Thoracic aorta (tissue), 2 donors: Measurements from ENCODE around the gene ZMYND11. TPM values are rescaled to one million over a fixed set of nuclear protein-coding genes. Genes with fewer than 3 reads are reported as not detected.

Experiments used
- ATAC-seq: fragments of 150-250 bp; one replicate; pipeline ENCODE4 v1.8.0; 2017; ENCODE audit warnings: low read depth; ENCODE audit not compliant: insufficient number of reproducible peaks, low FRiP score
- DNase-seq: peaks from one replicate; pipeline ENCODE4 v3.0.0-alpha.2; 2020; ENCODE audit warnings: low spot score
- H3K27ac ChIP-seq, 2 donors: fragments of 200-600 bp; sonication (generic); 1 replicate in 1 of 2; 2 replicates in 1 of 2; pipeline ENCODE4 v1.5.1; 2016; ENCODE audit warnings: mild to moderate bottlenecking in 2 of 2, moderate library complexity in 2 of 2
- H3K27me3 ChIP-seq: fragments of 200-600 bp; sonication (generic); replicated peaks from 2 replicates; pipeline ENCODE4 v1.6.0; 2016; ENCODE audit warnings: mild to moderate bottlenecking; ENCODE audit not compliant: insufficient read depth
- H3K36me3 ChIP-seq: fragments of 200-600 bp; sonication (generic); one replicate; pipeline ENCODE4 v1.5.1; 2016
- H3K4me1 ChIP-seq, 2 donors: fragments of 200-600 bp; sonication (generic); 1 replicate in 1 of 2; 2 replicates in 1 of 2; pipeline versions ENCODE4 v1.5.1 to v1.6.0; 2016; ENCODE audit warnings: low read depth in 2 of 2, mild to moderate bottlenecking in 1 of 2; ENCODE audit not compliant: control insufficient read depth in 1 of 2
- H3K4me3 ChIP-seq: fragments of 200-600 bp; sonication (generic); 2 replicates; pipeline ENCODE4 v1.5.1; 2016; ENCODE audit warnings: mild to moderate bottlenecking
- H3K9me3 ChIP-seq: fragments of 200-600 bp; sonication (generic); 2 replicates; pipeline ENCODE4 v1.5.1; 2016
- total RNA-seq, 2 donors: library from RNA; depleted of rRNA; stranded (reverse); fragments of >200 nt; gene quantifications; one replicate each; pipeline versions ENCODE4 v1.1.0 to v1.2.3, GENCODE V29; 2016
- TF ChIP-seq, protein P1 (sequence below): fragments of 200-600 bp; sonication (generic); IDR thresholded peaks from one replicate; pipeline ENCODE4 v1.5.1; 2019; ENCODE audit warnings: antibody characterized with exemption

The ZMYND11 gene
- total RNA-seq, 2 donors from 2014 or later: 56.9 to 103 TPM

DNA sequence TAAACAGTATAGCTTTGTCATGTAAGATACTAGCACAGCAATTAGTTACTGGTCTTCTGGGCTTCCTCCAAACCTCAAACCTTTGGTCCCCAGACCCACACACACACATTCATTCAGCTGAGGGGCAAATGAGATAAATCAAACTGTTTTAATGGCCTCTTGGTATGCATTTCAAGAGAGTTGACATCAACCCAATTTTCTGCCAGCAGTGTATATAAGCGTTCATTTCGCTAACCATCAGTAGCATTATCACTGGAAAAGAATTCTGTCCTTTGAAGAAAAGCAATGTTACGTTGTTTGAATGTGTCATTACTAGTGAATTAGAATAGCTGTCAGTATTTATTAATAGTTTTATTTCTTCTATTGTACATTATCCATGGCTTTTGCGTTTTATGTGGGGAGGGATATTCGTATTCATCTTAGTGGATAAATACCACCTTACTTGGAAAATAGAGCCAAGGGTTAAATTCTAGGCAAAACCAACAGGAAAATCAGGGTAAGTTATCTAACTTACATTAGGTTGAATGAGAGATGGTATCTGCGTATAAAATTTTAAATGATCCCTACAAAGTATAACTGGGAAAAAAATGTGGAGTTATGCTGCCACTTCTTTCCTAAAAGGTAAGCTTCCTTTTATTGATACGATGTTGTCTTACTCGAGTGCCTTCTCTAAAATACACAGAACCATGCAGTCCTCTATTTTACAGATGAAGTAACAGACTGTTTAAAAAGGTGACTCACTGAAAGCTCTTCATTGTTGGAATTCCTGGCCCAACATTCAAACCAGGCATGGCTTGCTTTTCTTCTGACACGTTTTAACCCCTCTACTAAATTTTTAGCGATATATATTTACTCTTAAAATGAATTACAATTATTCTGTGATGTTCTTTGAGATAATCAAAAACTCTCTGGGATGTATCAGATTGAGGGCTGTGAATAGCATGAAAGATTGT lies 2.0 kb upstream of the ZMYND11 start:
- peak overlapping the region in 1 of 2 donors; percentile 94 for H3K27ac ChIP-seq
- ATAC-seq: no peak

DNA sequence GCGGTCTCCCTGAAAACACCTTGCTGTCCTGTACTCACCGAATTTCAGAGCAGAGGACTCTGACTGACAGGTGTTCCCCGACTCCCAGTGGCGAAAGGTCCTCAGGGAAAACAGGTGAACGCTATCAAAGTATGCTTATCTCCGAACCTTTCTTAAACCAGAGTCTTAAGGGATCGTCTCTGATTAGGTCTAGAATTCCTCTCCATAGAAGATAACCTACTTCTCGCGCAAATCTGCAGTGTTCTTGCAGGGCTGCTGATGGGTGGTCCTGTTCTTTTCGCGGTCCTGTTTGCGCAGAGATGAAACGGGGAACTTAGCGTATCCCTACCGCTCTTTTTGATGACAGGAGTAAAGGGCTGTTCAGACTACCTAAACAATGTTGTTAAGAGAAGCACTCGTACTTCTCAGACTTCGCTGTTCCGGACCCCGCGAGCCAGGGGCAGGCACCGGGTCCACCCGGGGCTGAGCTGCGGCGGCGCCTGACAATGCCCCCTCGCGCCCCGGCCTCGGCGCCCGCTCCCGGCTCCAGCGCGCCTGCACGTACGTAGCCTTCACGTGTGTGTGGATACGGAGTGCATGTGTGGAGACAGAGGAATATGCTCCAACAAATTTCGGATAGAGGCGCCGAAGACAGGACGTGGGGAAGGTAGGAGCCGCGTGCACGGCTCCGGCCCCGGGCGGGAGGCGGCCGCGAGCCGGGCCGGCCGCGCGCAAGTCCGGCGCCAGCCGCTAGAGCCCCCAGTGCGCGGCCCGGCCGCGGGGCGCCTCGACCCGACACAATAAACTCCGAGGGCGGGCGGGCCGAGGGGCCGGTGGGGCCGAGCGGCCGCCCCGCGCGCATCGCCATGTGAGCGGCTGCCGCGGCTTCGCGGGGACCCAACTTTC lies 766 bp upstream of the ZMYND11 start:
- ATAC-seq (peak; percentile 1), DNase-seq (no peak)
- Histone ChIP-seq H3K36me3 (no peaks in the 10 kb centered on the region), H3K4me3 (peak overlapping the region; percentile 74), H3K27me3 (no peaks in the 10 kb centered on the region), H3K27ac (peak overlapping the region; percentile 94 to 95), H3K9me3 (no peaks in the 10 kb centered on the region), H3K4me1 (peaks cover 16 to 35% of the 10 kb centered on the region in 2 donors)
- TF ChIP-seq, protein P1, sequence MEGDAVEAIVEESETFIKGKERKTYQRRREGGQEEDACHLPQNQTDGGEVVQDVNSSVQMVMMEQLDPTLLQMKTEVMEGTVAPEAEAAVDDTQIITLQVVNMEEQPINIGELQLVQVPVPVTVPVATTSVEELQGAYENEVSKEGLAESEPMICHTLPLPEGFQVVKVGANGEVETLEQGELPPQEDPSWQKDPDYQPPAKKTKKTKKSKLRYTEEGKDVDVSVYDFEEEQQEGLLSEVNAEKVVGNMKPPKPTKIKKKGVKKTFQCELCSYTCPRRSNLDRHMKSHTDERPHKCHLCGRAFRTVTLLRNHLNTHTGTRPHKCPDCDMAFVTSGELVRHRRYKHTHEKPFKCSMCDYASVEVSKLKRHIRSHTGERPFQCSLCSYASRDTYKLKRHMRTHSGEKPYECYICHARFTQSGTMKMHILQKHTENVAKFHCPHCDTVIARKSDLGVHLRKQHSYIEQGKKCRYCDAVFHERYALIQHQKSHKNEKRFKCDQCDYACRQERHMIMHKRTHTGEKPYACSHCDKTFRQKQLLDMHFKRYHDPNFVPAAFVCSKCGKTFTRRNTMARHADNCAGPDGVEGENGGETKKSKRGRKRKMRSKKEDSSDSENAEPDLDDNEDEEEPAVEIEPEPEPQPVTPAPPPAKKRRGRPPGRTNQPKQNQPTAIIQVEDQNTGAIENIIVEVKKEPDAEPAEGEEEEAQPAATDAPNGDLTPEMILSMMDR: no peak

More for the DNA sequence above, 2.0 kb upstream of the ZMYND11 start:
- no peaks in the 10 kb centered on the region for H3K36me3 ChIP-seq
- DNase-seq: no peak
- H3K27me3 ChIP-seq: no peaks in the 10 kb centered on the region
- H3K4me1 ChIP-seq: peaks cover 16 to 35% of the 10 kb centered on the region in 2 donors
- TF ChIP-seq, protein P1: no peak
- no peaks in the 10 kb centered on the region for H3K9me3 ChIP-seq
- peak overlapping the region; percentile 74 for H3K4me3 ChIP-seq

DNA sequence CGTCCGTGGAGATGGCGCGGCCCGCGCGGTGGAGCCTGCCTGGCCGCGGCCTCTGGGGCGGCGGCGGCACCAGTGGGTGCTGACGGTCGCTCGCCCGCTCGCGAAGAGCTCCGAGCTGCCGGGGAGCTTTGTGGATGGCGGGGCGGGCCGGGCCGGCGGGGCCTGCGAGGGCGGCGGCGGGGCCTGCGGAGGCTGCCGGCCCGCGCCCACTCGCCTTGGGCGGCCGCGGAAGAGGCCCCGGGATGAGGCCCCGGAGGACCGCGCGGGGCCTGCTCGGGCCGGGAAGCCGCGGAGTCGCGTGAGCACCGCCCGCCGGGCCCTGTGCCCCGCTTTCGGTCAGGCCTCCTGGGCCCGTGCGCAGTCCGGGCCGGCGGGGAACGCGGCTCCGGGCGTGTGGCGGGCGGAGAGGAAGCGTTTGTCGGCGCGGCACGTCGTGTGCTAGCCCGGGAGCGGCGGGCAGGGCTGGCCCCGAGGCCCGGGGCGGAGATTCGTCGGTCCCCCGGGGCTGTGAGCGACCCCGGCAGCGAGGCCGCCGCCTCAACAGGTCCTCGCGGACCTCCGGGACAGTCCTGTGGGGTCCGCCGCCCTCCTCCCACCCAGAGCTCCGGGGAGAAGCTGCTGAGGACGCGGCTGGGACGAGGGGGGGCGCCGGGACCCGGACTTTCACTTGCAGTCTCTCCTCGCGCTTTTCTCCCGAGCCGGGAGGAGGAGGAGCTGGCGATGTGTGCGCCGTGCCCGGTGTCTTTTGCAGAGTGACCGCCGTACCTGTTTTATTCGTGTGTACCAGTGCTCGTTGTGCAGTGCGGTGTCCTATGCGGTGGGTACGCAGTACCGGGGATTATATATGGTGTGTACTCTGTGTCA lies 578 bp downstream of the ZMYND11 start:
- peak; percentile 4 for DNase-seq
- H3K27ac ChIP-seq: peak overlapping the region; percentile 94 to 95
- no peaks in the 10 kb centered on the region for H3K36me3 ChIP-seq
- peaks cover 16 to 40% of the 10 kb centered on the region in 2 donors for H3K4me1 ChIP-seq
- TF ChIP-seq, protein P1: no peak
- H3K27me3 ChIP-seq: no peaks in the 10 kb centered on the region
- peak overlapping the region; percentile 74 for H3K4me3 ChIP-seq
- H3K9me3 ChIP-seq: no peaks in the 10 kb centered on the region
- ATAC-seq: peak; percentile 51

DNA sequence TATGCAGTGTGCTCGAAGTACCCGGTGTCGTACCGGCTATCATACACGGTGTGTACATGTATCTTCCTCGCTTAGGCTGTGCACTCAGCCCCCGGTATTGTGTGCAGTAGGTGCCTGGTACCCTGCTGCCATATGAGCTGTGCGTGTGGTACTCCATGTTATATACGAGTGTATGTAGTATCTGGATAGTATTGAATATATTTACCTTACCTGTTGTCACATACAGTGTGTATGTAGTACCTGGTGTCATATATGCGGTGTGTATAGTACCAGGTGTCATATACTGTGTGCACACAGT lies 1.2 kb downstream of the ZMYND11 start:
- DNase-seq (no peak), ATAC-seq (no peak)
- H3K36me3 ChIP-seq: no peaks in the 10 kb centered on the region
- no peaks in the 10 kb centered on the region for H3K27me3 ChIP-seq
- peak overlapping the region; percentile 94 to 95 for H3K27ac ChIP-seq
- H3K4me3 ChIP-seq: peak overlapping the region; percentile 74
- H3K9me3 ChIP-seq: no peaks in the 10 kb centered on the region
- TF ChIP-seq, protein P1: no peak
- H3K4me1 ChIP-seq: peaks cover 16 to 40% of the 10 kb centered on the region in 2 donors
